Lower leg skin (tissue), 4 donors: ENCODE measurements around the gene CARD11. TPM values are rescaled to one million over a fixed set of nuclear protein-coding genes. Genes with fewer than 3 reads are reported as not detected.

Source experiments
- DNase-seq, 2 donors: peaks; one replicate each; pipeline ENCODE4 v3.0.0-alpha.2; 2019; ENCODE audit warnings: low spot score in 2 of 2
- H3K4me3 ChIP-seq: fragments of 200-600 bp; sonication (generic); 2 replicates; pipeline ENCODE4 v1.5.1; 2017; ENCODE audit warnings: mild to moderate bottlenecking, low read depth; ENCODE audit not compliant: poor library complexity, severe bottlenecking
- CTCF ChIP-seq, 3 donors: fragments of 450-650 bp; IDR thresholded peaks; one replicate each; pipeline ENCODE4 v1.5.1; 2016; ENCODE audit warnings: antibody characterized with exemption in 3 of 3, mild to moderate bottlenecking in 3 of 3, moderate library complexity in 2 of 3
- POLR2A ChIP-seq, 2 donors: fragments of 450-650 bp; IDR thresholded peaks; one replicate each; pipeline ENCODE4 v1.6.1; 2016 to 2017; ENCODE audit warnings: antibody characterized with exemption in 2 of 2, mild to moderate bottlenecking in 1 of 2, moderate library complexity in 1 of 2
- WGBS, 2 donors: methylation state at CpG; one replicate each; pipeline ENCODE4 v1.1.5; 2018; 5-methylcytosine and 5-hydroxymethylcytosine counted together
- intact Hi-C: fragments of 100-400 bp; cut with DNase I; formaldehyde crosslinking; loops from one replicate; pipeline ENCODE4 v1.15.0; 2023; ENCODE audit warnings: low total_unique reads
- total RNA-seq, 4 donors: library from RNA; depleted of rRNA; stranded (reverse); fragments of >200 nt; gene quantifications; one replicate each; pipeline ENCODE4 v1.1.0, GENCODE V29; 2016

CARD11 gene
- total RNA-seq, 4 donors from 2014 or later, result 0.17 to 0.68 TPM; not detected in 2

- no peak for DNase-seq
- intact Hi-C loops, result no loop called here
- H3K4me3 ChIP-seq, result no peak overlapping the region
- no peak for TF ChIP-seq POLR2A (IDR thresholded peaks at IDR 0.05)
- no peak for TF ChIP-seq CTCF (IDR thresholded peaks at IDR 0.05)
- WGBS, 2 donors, result 86 to 90% methylated on average over 10 of the region's 10 CpGs
Measured at GRCh38 chr7:2997014-2997413, 46.7 kb downstream of the CARD11 start.

GRCh38 chr7:2996141-2996540, 47.5 kb downstream of the CARD11 start:
- 73 to 82% methylated on average over 4 of the region's 4 CpGs for WGBS, 2 donors
- intact Hi-C loops, result no loop called here
- no peak overlapping the region for H3K4me3 ChIP-seq
- TF ChIP-seq CTCF (IDR thresholded peaks at IDR 0.05), result no peak
- no peak for TF ChIP-seq POLR2A (IDR thresholded peaks at IDR 0.05)
- no peak for DNase-seq

GRCh38 chr7:2993868-2994267, 49.8 kb downstream of the CARD11 start:
- WGBS, 2 donors, result 48 to 73% methylated on average over 14 of the region's 14 CpGs
- TF ChIP-seq CTCF (IDR thresholded peaks at IDR 0.05) (no peak), POLR2A (IDR thresholded peaks at IDR 0.05) (no peak)
- no peak for DNase-seq
- no peak overlapping the region for H3K4me3 ChIP-seq
- intact Hi-C loops, result no loop called here

- no peak for TF ChIP-seq CTCF (IDR thresholded peaks at IDR 0.05)
- TF ChIP-seq POLR2A (IDR thresholded peaks at IDR 0.05), result no peak
- intact Hi-C loops, result no loop called here
- H3K4me3 ChIP-seq, result no peak overlapping the region
- WGBS, 2 donors, result 51 to 52% methylated on average over 17 of the region's 17 CpGs
- DNase-seq, result no peak
Measured at GRCh38 chr7:2993396-2993795, 50.3 kb downstream of the CARD11 start.

- 77 to 79% methylated on average over 6 of the region's 6 CpGs for whole genome bisulfite sequencing, 2 donors
- intact Hi-C loops, result no loop called here
- H3K4me3 ChIP-seq, result no peak overlapping the region
- no peak for DNase-seq
- TF ChIP-seq CTCF (IDR thresholded peaks at IDR 0.05) (no peak), POLR2A (IDR thresholded peaks at IDR 0.05) (no peak)
Measured at GRCh38 chr7:2990949-2991470, 52.7 kb downstream of the CARD11 start.

- intact Hi-C loops, result loop anchor here (5.0 kb wide), 1 partner anchor 836 kb away; no protein-coding TSS in a partner anchor
- 95% methylated on average over 18 of the region's 18 CpGs for WGBS, 2 donors
- peak in 1 of 2 donors; percentile 29 for DNase-seq
- no peak overlapping the region for H3K4me3 ChIP-seq
- TF ChIP-seq CTCF (IDR thresholded peaks at IDR 0.05) (no peak), POLR2A (IDR thresholded peaks at IDR 0.05) (no peak)
Measured at GRCh38 chr7:2986561-2986960, 57.1 kb downstream of the CARD11 start.
